Fibroblast of gingiva (primary cell): ENCODE measurements around the gene ADAP1.

Source experiments
- DNase-seq: peaks from one replicate; pipeline ENCODE4 v3.0.0-alpha.2; 2011; ENCODE audit warnings: low read depth

The ADAP1 gene

GRCh38 chr7:860149-860548 is 94.3 kb downstream of the ADAP1 start:
- DNase-seq, result no peak

- DNase-seq, result no peak
Measured at GRCh38 chr7:859359-860030, 95.0 kb downstream of the ADAP1 start.

GRCh38 chr7:857661-858060 is 96.8 kb downstream of the ADAP1 start:
- DNase-seq, result no peak

- DNase-seq, result no peak
Measured at GRCh38 chr7:856444-857095, 97.9 kb downstream of the ADAP1 start.

GRCh38 chr7:855686-856369 is 98.7 kb downstream of the ADAP1 start:
- no peak for DNase-seq

- no peak for DNase-seq
Measured at GRCh38 chr7:854118-854775, 100.2 kb downstream of the ADAP1 start.

GRCh38 chr7:853366-854117 is 100.9 kb downstream of the ADAP1 start:
- no peak for DNase-seq

- no peak for DNase-seq
Measured at GRCh38 chr7:851204-851603, 103.3 kb downstream of the ADAP1 start.

GRCh38 chr7:849781-850180 is 104.7 kb downstream of the ADAP1 start:
- no peak for DNase-seq

GRCh38 chr7:849145-849544 is 105.3 kb downstream of the ADAP1 start:
- no peak for DNase-seq
